Activated CD8-positive, alpha-beta memory T cell treated with anti-CD3 and anti-CD28 coated beads, Interleukin-2, amount 50 U/mL, for 24 hours (primary cell): ENCODE results near the gene DLK1.

Experiments
- DNase-seq: peaks from one replicate; pipeline ENCODE4 v3.0.0-alpha.2; 2020; ENCODE audit errors: extremely low read depth

The DLK1 gene

DNA sequence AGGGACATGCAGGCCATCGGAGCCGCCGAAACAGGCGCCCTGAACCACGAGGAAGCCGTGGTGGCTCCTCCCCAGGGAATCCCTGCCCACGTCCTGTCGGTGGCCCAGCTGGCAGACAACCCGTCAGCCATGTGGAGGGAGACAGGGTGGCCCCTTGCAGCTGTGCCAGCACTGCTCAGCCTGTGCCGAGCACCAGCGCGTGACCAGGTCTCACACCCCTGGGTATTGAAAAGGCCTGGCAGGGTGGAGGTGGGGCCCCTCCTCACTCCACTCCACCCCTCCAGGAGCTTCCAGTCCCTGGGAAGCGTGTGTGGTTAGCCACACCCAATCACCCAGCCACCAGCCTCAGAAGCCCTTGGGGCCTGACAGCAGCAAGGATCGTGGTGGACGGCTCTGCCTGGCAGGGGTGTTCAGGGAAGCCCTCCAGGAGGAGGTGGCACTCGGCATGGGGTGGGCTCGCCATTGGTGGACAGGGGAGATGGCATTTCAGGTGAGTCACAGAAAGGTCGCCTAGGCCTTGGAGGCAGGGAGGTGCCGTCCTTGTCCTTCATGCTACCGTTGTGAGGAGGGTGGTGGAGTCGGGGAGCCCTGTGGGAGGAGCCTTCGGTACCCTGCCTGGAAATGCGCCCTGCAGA lies 12.3 kb upstream of the DLK1 start:
- no peak for DNase-seq

- DNase-seq = no peak
These were observed 11.4 kb upstream of the DLK1 start for GRCh38 chr14:100715332-100715731.

GRCh38 chr14:100715803-100716202 lies 10.9 kb upstream of the DLK1 start:
- no peak for DNase-seq

GRCh38 chr14:100717386-100717785 lies 9.3 kb upstream of the DLK1 start:
- no peak for DNase-seq

DNA sequence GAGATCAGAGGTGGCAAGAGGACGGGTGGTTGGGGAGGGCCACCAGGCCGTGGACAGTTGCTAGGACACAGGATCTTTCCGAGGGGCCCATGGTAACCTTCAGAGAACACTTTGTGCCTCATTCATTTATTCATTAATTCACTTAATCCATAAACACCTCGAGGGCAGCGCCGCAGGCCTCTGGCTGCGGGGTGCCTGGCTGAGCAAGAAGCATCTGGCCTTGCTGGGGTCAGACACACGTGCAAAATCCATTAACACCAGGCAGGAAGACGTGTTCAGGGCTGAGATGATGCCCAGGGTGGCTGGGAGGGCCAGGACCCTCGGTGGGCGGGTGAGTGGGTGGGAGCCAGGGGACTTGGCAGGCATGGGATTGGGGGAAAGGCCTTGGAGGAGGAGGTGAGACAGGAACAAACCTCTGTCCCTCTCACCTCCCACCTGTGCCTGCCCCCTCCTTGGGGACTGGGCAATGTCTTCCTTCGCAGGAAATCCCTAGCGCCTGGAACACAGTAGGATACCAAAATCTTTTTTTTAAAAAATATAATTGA lies 6.6 kb upstream of the DLK1 start:
- DNase-seq = no peak

DNA sequence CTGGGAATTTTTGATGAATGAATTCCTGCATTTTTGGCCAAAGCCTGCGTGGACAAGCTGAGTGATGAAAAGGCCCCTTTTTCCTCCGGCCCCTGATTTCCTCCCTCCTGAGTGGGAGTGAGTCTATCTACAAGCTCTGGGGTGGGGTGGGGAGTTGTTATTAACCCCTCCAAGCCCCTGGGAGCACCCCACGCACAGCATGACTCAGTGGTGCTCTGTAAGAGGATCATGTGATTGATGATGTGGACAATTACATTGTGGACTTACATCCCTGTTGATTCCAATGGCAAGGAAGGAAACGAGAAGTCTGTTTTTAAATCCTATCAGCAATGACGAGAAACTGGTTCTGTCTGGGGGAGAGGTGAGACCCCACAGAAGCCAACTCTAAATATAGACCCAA lies 5.1 kb upstream of the DLK1 start:
- no peak for DNase-seq

DNA sequence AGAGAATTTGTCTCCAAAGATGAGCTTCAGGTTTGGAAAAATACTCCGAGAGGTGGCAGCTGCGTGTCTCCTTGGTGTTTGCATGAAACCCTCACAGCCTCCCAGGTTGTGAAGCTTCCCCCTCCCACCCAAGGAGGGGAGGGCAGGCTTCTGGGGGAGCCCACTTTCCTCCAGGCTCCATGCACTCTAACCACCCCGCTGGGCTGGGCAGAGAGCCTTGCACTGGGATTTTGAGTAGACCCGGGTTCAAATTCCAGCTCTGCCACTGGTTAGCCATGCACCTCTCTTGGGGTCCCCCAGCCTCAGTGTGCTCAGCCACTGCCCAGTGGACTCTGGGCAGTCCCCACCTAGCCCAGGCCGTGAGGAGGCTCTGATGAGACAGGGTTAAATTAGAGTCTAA lies 4.3 kb upstream of the DLK1 start:
- DNase-seq = no peak

- no peak for DNase-seq
These were observed 3.4 kb upstream of the DLK1 start for GRCh38 chr14:100723135-100723829.

- no peak for DNase-seq
These were observed 2.8 kb upstream of the DLK1 start for GRCh38 chr14:100723830-100724437.

GRCh38 chr14:100724536-100724935 lies 2.2 kb upstream of the DLK1 start:
- DNase-seq = no peak

DNA sequence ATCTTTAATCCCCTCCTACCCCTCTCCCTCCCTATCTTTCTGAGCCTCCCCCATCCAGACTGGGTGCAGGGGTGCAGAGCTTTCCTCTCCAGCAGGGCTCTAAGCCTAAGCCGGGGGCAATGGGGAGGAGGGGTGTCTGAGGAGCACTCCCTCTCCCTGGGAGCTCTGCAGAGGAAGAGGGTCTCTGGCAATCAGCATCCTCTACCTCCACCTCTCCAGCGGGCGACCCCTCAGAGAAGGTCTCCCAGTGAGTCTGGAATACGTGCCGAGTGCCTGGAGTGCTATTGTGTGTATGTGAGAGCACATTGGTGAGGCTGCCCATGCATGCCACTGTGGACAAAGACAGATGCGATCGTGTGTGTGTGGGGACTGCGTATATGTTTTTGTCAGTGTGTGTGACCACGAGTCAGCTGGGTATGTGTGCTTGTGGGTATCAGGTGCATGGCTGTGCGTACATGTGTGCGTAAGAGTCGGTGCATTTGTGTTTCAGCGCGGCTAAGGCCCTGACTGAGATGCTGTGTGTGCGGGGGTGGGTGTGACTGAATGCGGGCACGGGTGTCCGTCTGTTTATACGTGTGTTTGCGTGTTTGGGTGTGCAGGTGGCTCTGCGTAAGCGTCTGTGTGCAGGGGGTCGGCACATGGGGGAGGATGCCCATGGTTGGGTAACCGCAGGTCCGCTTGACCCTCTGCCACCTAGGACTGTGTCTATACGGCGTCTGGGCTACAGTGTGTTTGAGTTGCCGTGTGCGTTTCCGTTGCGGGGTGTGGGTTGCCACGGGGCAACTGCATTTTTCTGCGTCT lies 905 bp upstream of the DLK1 start:
- DNase-seq = no peak

DNA sequence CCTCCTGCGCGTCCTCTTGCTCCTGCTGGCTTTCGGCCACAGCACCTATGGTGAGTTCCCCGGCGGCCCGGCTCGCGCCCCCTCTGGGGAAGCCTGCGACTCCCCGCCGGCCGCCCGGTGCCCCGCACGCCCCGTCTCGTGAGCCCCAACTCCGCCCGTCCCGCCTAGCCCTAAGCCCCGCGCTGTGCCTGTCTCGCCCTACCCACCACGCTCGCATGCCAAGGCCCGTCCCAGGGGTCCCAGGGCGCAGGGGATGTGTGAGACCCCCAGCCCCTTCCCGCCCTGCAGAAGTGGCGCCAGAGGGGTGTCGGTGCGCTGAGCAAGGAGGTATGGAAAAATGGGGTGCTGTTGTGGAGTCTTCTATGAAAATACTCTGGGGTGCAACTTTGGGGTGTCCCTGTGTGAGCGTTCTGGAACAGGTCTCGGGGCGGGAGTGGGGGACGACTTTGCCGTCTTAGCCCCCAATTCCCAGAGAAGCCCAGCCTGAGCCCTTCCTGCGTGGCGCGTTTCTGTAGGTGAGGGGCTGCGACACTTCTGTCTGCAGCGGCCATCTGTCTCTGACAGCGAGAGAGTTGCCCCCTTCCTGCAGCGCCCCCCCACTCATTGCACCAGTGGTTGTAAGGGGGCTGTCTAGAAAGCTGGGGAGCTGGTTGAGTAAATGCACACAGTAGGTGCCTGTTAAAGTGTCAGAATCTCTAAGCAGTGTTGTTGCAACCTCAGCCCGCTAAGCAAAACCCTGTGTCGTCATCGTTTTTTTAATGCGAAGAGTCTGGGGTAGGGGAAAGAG lies 587 bp downstream of the DLK1 start:
- DNase-seq = no peak

GRCh38 chr14:100727873-100728240 lies 1.2 kb downstream of the DLK1 start:
- no peak for DNase-seq

DNA sequence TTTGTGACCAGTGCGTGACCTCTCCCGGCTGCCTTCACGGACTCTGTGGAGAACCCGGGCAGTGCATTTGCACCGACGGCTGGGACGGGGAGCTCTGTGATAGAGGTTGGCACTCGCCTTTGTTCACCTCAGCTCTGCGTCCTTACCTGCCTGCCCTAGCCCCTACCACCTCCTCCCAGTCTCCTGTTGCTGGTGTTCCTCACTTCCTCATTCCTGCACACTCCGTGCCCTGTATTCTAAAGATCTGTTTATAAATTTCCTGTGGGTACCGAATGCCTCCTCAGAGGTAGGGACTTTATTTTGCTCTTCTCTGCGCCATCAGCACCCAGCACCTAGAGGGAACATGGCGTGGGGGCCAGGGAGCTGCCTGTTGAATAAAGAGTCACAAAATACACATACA lies 2.3 kb downstream of the DLK1 start:
- DNase-seq = no peak

DNA sequence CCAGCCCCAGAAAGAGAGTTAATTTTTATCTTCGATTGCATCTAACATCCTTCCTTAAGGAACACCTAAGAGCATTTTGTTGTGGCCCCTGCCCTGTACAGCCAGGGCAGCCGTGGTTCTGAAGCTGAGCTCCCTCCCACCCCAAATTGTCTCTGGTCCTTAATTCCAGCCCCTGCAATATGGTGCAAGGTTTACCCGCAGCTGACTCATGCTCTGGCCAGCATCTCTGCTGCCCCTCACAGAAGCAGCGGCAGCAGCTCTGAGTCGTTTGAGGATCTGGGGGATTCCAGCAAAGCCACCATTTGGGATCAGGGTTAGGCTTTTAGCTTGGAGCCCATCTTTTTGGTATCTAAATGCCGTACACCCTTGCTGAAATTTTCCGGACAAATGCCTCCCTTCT lies 3.3 kb downstream of the DLK1 start:
- DNase-seq = no peak

- DNase-seq = no peak
These were observed 3.9 kb downstream of the DLK1 start for GRCh38 chr14:100730581-100730980.

DNA sequence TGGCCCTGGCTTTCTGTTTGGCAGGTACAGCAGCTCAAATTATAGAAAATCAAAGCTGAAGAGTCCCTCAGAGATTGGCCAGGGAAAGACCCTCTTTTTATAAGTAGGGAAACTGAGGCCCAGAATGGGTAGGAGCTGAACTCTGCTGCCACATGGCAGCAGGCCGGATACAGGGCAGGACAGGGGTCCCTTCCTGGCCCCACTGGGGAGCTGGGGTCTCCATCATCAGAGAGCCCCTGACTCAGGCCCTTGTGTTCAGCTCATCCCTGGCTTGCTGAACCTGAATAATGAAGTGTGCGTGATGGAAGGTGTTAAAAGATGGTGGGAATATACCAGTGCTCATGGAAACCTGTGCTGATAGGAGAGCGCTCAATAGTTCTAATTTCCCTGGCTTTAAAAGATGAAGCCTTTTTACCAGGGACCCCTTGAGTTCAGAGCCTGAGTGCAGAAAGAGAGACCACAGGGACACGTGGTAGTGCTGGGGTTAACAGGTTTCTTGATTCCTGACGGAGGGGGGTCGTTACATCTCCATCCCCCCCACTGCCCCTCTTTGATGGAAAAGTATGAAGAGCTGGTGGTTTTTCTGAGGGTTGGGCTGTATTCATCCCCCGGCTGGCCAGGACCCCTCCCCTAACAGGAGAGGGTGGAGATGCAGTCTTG lies 4.4 kb downstream of the DLK1 start:
- no peak for DNase-seq

- DNase-seq = no peak
These were observed 5.4 kb downstream of the DLK1 start for GRCh38 chr14:100731846-100732765.

- DNase-seq = no peak
These were observed 6.0 kb downstream of the DLK1 start for GRCh38 chr14:100732766-100733100.
